ENCODE results near the gene GET3. TPM values are rescaled to one million over a fixed set of nuclear protein-coding genes. Genes with fewer than 3 reads are reported as not detected.

GET3 gene
- total RNA-seq, 1 donor from 2014 or later: 30.1 TPM

- DNase-seq (ENCODE audit: low spot score): no peak
- intact Hi-C loops (cut with DNase I): no loop called here
- no peak for ATAC-seq
Measured at GRCh38 chr19:12745166-12745897, 8.0 kb downstream of the GET3 start.

GRCh38 chr19:12748489-12748888, 11.2 kb downstream of the GET3 start:
- DNase-seq (ENCODE audit: low spot score) (no peak), ATAC-seq (no peak)
- intact Hi-C loops (cut with DNase I): no loop called here

- DNase-seq (ENCODE audit: low spot score) (no peak), ATAC-seq (peak; percentile 40)
- intact Hi-C loops (cut with DNase I): no loop called here
Measured at GRCh38 chr19:12749938-12750521, 12.7 kb downstream of the GET3 start.

GRCh38 chr19:12750851-12751250, 13.6 kb downstream of the GET3 start:
- intact Hi-C loops (cut with DNase I): no loop called here
- no peak for DNase-seq (ENCODE audit: low spot score)
- no peak for ATAC-seq

- intact Hi-C loops (cut with DNase I): no loop called here
- no peak for ATAC-seq
- DNase-seq (ENCODE audit: low spot score): no peak
Measured at GRCh38 chr19:12751635-12752034, 14.3 kb downstream of the GET3 start, which contains the start of gene BEST2. Gene BEST2 (plus strand): TSS chr19:12751791. CDS start chr19:12752593, 802 bp downstream.

- ATAC-seq (no peak), DNase-seq (ENCODE audit: low spot score) (no peak)
- intact Hi-C loops (cut with DNase I): no loop called here
Measured at GRCh38 chr19:12752056-12752781, 14.9 kb downstream of the GET3 start.

GRCh38 chr19:12754465-12755196, 17.3 kb downstream of the GET3 start:
- DNase-seq (ENCODE audit: low spot score) (no peak), ATAC-seq (no peak)
- intact Hi-C loops (cut with DNase I): loop anchor here (5.0 kb wide), 1 partner anchor 93 kb away; no protein-coding TSS in a partner anchor

- DNase-seq (ENCODE audit: low spot score) (no peak), ATAC-seq (no peak)
- intact Hi-C loops (cut with DNase I): loop anchor here (5.0 kb wide), 1 partner anchor 91 kb away; no protein-coding TSS in a partner anchor
Measured at GRCh38 chr19:12756150-12756883, 19.0 kb downstream of the GET3 start.

- ATAC-seq: peak; percentile 67
- DNase-seq (ENCODE audit: low spot score): peak; percentile 74
Measured at GRCh38 chr19:12757544-12758274, 20.4 kb downstream of the GET3 start.

GRCh38 chr19:12759686-12760085, 22.4 kb downstream of the GET3 start:
- DNase-seq (ENCODE audit: low spot score): no peak
- no peak for ATAC-seq
- intact Hi-C loops (cut with DNase I): loop anchor here (5.0 kb wide), 2 partner anchors 43 to 88 kb away; partner anchors contain the start of genes PRDX2 and THSD8

More at GRCh38 chr19:12757544-12758274, 20.4 kb downstream of the GET3 start:
- intact Hi-C loops (cut with DNase I): loop anchor here (5.0 kb wide), 1 partner anchor 90 kb away; no protein-coding TSS in a partner anchor

- DNase-seq (ENCODE audit: low spot score): no peak
- intact Hi-C loops (cut with DNase I): loop anchor here (5.0 kb wide), 1 partner anchor 39 kb away; the partner anchor contains the start of genes PRDX2 and THSD8
- peak; percentile 9 for ATAC-seq
Measured at GRCh38 chr19:12763100-12763499, 25.8 kb downstream of the GET3 start.

GRCh38 chr19:12764698-12765097, 27.4 kb downstream of the GET3 start:
- ATAC-seq: no peak
- intact Hi-C loops (cut with DNase I): loop anchor here (5.0 kb wide), 1 partner anchor 38 kb away; the partner anchor contains the start of genes PRDX2 and THSD8

GRCh38 chr19:12766051-12766521, 28.8 kb downstream of the GET3 start:
- ATAC-seq (peak; percentile 89), DNase-seq (ENCODE audit: low spot score) (peak; percentile 86)
- intact Hi-C loops (cut with DNase I): no loop called here

More at GRCh38 chr19:12764698-12765097, 27.4 kb downstream of the GET3 start:
- DNase-seq (ENCODE audit: low spot score): no peak

GRCh38 chr19:12767150-12767549, 29.9 kb downstream of the GET3 start:
- intact Hi-C loops (cut with DNase I): no loop called here
- ATAC-seq (no peak), DNase-seq (ENCODE audit: low spot score) (no peak)

GRCh38 chr19:12767666-12768065, 30.4 kb downstream of the GET3 start:
- intact Hi-C loops (cut with DNase I): no loop called here
- ATAC-seq: no peak
- no peak for DNase-seq (ENCODE audit: low spot score)

- DNase-seq (ENCODE audit: low spot score) (no peak), ATAC-seq (no peak)
- intact Hi-C loops (cut with DNase I): no loop called here
Measured at GRCh38 chr19:12769689-12770088, 32.4 kb downstream of the GET3 start.

GRCh38 chr19:12770922-12771321, 33.6 kb downstream of the GET3 start:
- no peak for DNase-seq (ENCODE audit: low spot score)
- intact Hi-C loops (cut with DNase I): no loop called here
- ATAC-seq: no peak
